GM21723 (cell line): ENCODE results near the gene XG.
"Not testable (repeated sequence)": the region's sequence is repeated elsewhere in the genome, so short reads cannot be mapped to it uniquely, and the experiment has no call there.

ENCODE experiments used
- ATAC-seq: cut with Tn5 transposase; IDR thresholded peaks from one replicate; pipeline ENCODE4 v1.9.1; 2021; ENCODE audit warnings: mild to moderate bottlenecking, moderate library complexity; ENCODE audit not compliant: unreplicated experiment

The XG gene

GRCh38 chrX:2751874-2752300, at the start of gene XG:
Gene XG (plus strand): TSS chrX:2752040. CDS start chrX:2752275, 235 bp downstream.
- not testable (repeated sequence) for ATAC-seq

GRCh38 chrX:2703991-2704369, 47.9 kb upstream of the XG start:
- no peak for ATAC-seq

- ATAC-seq, result no peak
Observed at GRCh38 chrX:2705046-2705832, 46.6 kb upstream of the XG start.

GRCh38 chrX:2707334-2707760, 44.5 kb upstream of the XG start:
- peak; percentile 85 for ATAC-seq

- ATAC-seq, result no peak
Observed at GRCh38 chrX:2708021-2708420, 43.8 kb upstream of the XG start.

- ATAC-seq, result no peak
Observed at GRCh38 chrX:2708592-2709188, 43.1 kb upstream of the XG start.

GRCh38 chrX:2709556-2709955, 42.3 kb upstream of the XG start:
- ATAC-seq, result no peak

- ATAC-seq, result no peak
Observed at GRCh38 chrX:2710041-2710840, 41.6 kb upstream of the XG start.

GRCh38 chrX:2711441-2711840, 40.4 kb upstream of the XG start:
- ATAC-seq, result no peak

- no peak for ATAC-seq
Observed at GRCh38 chrX:2712428-2712827, 39.4 kb upstream of the XG start.

GRCh38 chrX:2712890-2713840, 38.7 kb upstream of the XG start:
- ATAC-seq, result no peak

- ATAC-seq, result no peak
Observed at GRCh38 chrX:2714551-2714950, 37.3 kb upstream of the XG start.

- no peak for ATAC-seq
Observed at GRCh38 chrX:2715066-2715600, 36.7 kb upstream of the XG start.

GRCh38 chrX:2717312-2717711, 34.5 kb upstream of the XG start:
- ATAC-seq, result no peak

- no peak for ATAC-seq
Observed at GRCh38 chrX:2718821-2719220, 33.0 kb upstream of the XG start.

- no peak for ATAC-seq
Observed at GRCh38 chrX:2719774-2720447, 31.9 kb upstream of the XG start.

GRCh38 chrX:2723286-2723879, 28.5 kb upstream of the XG start:
- ATAC-seq, result no peak

GRCh38 chrX:2727264-2727663, 24.6 kb upstream of the XG start:
- not testable (repeated sequence) for ATAC-seq

GRCh38 chrX:2732076-2732475, 19.8 kb upstream of the XG start:
- ATAC-seq, result no peak
